Adrenal gland (tissue), 12 donors: ENCODE data around the gene REG3G. TPM values are rescaled to one million over a fixed set of nuclear protein-coding genes. Genes with fewer than 3 reads are reported as not detected.
"Not testable (repeated sequence)": the region's sequence is repeated elsewhere in the genome, so short reads cannot be mapped to it uniquely, and the experiment has no call there.

ENCODE experiments used
- DNase-seq, 7 donors: peaks; one replicate each; pipeline ENCODE4 v3.0.0-alpha.2; 2019 to 2020
- H3K27ac ChIP-seq, 5 donors: fragments of 200-600 bp; sonication (generic) in 4 of 5; 1 replicate in 3 of 5; 2 replicates in 2 of 5; pipeline versions ENCODE4 v1.5.1 to v1.8.0; 2016 to 2020; ENCODE audit warnings: mild to moderate bottlenecking in 1 of 5
- H3K27me3 ChIP-seq: fragments of 200-600 bp; 2 replicates; pipeline ENCODE4 v1.8.0; 2021
- H3K36me3 ChIP-seq, 2 donors: fragments of 200-600 bp; replicated peaks in 1 of 2; 1 replicate in 1 of 2; 2 replicates in 1 of 2; pipeline versions ENCODE4 v1.5.1 to v1.8.0; 2018 to 2022
- H3K4me1 ChIP-seq, 2 donors: fragments of 200-600 bp; replicated peaks in 1 of 2; 1 replicate in 1 of 2; 2 replicates in 1 of 2; pipeline versions ENCODE4 v1.5.1 to v1.8.0; 2018 to 2021
- H3K4me3 ChIP-seq, 4 donors: fragments of 200-600 bp; sonication (generic) in 3 of 4; one replicate each; pipeline ENCODE4 v1.5.1; 2016 to 2018
- H3K9me3 ChIP-seq, 3 donors: fragments of 200-600 bp; sonication (generic) in 1 of 3; replicated peaks in 1 of 3; 1 replicate in 2 of 3; 2 replicates in 1 of 3; pipeline versions ENCODE4 v1.5.1 to v1.8.0; 2016 to 2021
- CTCF ChIP-seq, 6 experiments: fragments of 450-650 bp in 4 of 6; fragments of 200-600 bp in 2 of 6; sonication (generic) in 1 of 6; IDR thresholded peaks; 1 replicate in 5 of 6; 2 replicates in 1 of 6; pipeline versions ENCODE4 v1.5.1 to v1.8.0; 2016 to 2021; ENCODE audit warnings: antibody characterized with exemption in 6 of 6, mild to moderate bottlenecking in 2 of 6, moderate library complexity in 1 of 6
- POLR2A ChIP-seq, 2 donors: fragments of 450-650 bp; IDR thresholded peaks; one replicate each; pipeline ENCODE4 v1.6.1; 2017; ENCODE audit warnings: antibody characterized with exemption in 2 of 2, mild to moderate bottlenecking in 2 of 2, moderate library complexity in 1 of 2
- WGBS, 4 donors: extraction: QIAGEN DNeasy Blood & Tissue Kit in 2 of 4; methylation state at CpG; one replicate each; pipeline versions ENCODE4 v1.1.5 to v1.1.7; 2013 to 2017; 5-methylcytosine and 5-hydroxymethylcytosine counted together
- intact Hi-C, 2 donors: fragments of 100-400 bp; cut with DNase I; formaldehyde crosslinking; loops; one replicate each; pipeline versions ENCODE4 v1.14.1 to v1.15.0; 2022 to 2023
- polyA plus RNA-seq, 3 donors: library from polyadenylated mRNA; stranded (reverse); fragments of 200-250 nt in 2 of 3; fragments of 350-450 nt in 1 of 3; fragmentation: Illumina TruSeq in 1 of 3; extraction: RNeasy Lipid Tissue Mini Kit (QIAGEN cat#74804) in 1 of 3; gene quantifications; one replicate each; pipeline ENCODE4 v1.2.3, GENCODE V29; 2013 to 2014
- total RNA-seq, 9 donors: library from RNA; depleted of rRNA in 4 of 9; stranded (reverse); fragments of >200 nt in 4 of 9; fragments of 120-200 nt in 1 of 9; fragmentation: NEBNext Ultra II Directional in 1 of 9; extraction: Animal tissue kit (Norgen Biotek cat#: 25700) in 1 of 9; gene quantifications; one replicate each; pipeline versions ENCODE4 v1.1.0 to v1.2.4, GENCODE V29; 2013 to 2023
- donor health status: healthy with polysubstance abuse.
- donor health status: Bipolar disorder and iron deficiency.
- donor health status: DM: yes; HTN: yes; CAD: no.
- donor health status: DM: no; HTN: no; CAD: no.
- donor health status: DM: no; HTN: no; CAD: no.
- donor health status: DM: yes; HTN: yes; CAD: no.

Gene REG3G
- total and polyA plus RNA-seq, 12 donors: 1.5 to 150 (median 10.1) TPM; not detected in 1

- H3K4me3 ChIP-seq: no peak overlapping the region
- intact Hi-C loops: loop anchor here in 1 of 2 donors (5.0 kb wide), 1 partner anchor 177 kb away; no protein-coding TSS in a partner anchor
Measured at GRCh38 chr2:79039944-79040343, 14.4 kb downstream of the REG3G start.

GRCh38 chr2:79041032-79041448, 15.5 kb downstream of the REG3G start:
- peak in 1 of 7 donors; percentile 15 for DNase-seq
- Histone ChIP-seq H3K36me3 (no peaks in the 10 kb centered on the region), H3K9me3 (no peaks in the 10 kb centered on the region), H3K27ac (no peak overlapping the region), H3K4me1 (no peaks in the 10 kb centered on the region), H3K27me3 (no peaks in the 10 kb centered on the region), H3K4me3 (no peak overlapping the region)
- intact Hi-C loops: no loop called here
- TF ChIP-seq CTCF (IDR thresholded peaks at IDR 0.05) (peak; percentile 38 to 62 (median 48)), POLR2A (IDR thresholded peaks at IDR 0.05) (no peak)
- WGBS, 4 donors: 10 to 19% (median 14%) methylated on average over 1 of the region's 1 CpG

More at GRCh38 chr2:79039944-79040343, 14.4 kb downstream of the REG3G start:
- Histone ChIP-seq H3K27me3 (no peaks in the 10 kb centered on the region), H3K9me3 (no peaks in the 10 kb centered on the region), H3K4me1 (no peaks in the 10 kb centered on the region), H3K27ac (no peak overlapping the region), H3K36me3 (no peaks in the 10 kb centered on the region)
- no peak for DNase-seq
- WGBS, 4 donors: 63 to 81% (median 75%) methylated on average over 3 of the region's 3 CpGs
- TF ChIP-seq POLR2A (IDR thresholded peaks at IDR 0.05) (no peak), CTCF (IDR thresholded peaks at IDR 0.05) (no peak)

- H3K36me3 ChIP-seq, H3K27me3 ChIP-seq, intact Hi-C loops, H3K4me3 ChIP-seq, H3K4me1 ChIP-seq, H3K9me3 ChIP-seq, H3K27ac ChIP-seq, DNase-seq: not testable (repeated sequence)
- WGBS, 4 donors: 55 to 69% (median 64%) methylated on average over 2 to 5 of the region's 5 CpGs
Measured at GRCh38 chr2:79053486-79053885, 28.0 kb downstream of the REG3G start.

GRCh38 chr2:79054769-79055168, 29.3 kb downstream of the REG3G start:
- intact Hi-C loops, H3K27ac ChIP-seq, H3K4me1 ChIP-seq, H3K4me3 ChIP-seq, H3K9me3 ChIP-seq, DNase-seq, H3K36me3 ChIP-seq, H3K27me3 ChIP-seq: not testable (repeated sequence)
- WGBS, 4 donors: 74 to 81% (median 77%) methylated on average over 4 to 5 of the region's 5 CpGs

GRCh38 chr2:79065201-79065600, 39.7 kb downstream of the REG3G start:
- no peak overlapping the region for H3K4me3 ChIP-seq
- no peaks in the 10 kb centered on the region for H3K27me3 ChIP-seq
- no peaks in the 10 kb centered on the region for H3K4me1 ChIP-seq
- 69 to 80% (median 75%) methylated on average over 2 of the region's 2 CpGs for WGBS, 4 donors
- H3K27ac ChIP-seq: no peak overlapping the region
- no peaks in the 10 kb centered on the region for H3K36me3 ChIP-seq
- DNase-seq: no peak
- no peaks in the 10 kb centered on the region for H3K9me3 ChIP-seq
- TF ChIP-seq CTCF (IDR thresholded peaks at IDR 0.05) (no peak), POLR2A (IDR thresholded peaks at IDR 0.05) (no peak)
- intact Hi-C loops: no loop called here
